NCI-H1436 (cell line): ENCODE results near the gene PKN3.

Experiments used
- DNase-seq: peaks from one replicate; lab custom pipeline; 2025; lab: John Stamatoyannopoulos, UW

The PKN3 gene

DNA sequence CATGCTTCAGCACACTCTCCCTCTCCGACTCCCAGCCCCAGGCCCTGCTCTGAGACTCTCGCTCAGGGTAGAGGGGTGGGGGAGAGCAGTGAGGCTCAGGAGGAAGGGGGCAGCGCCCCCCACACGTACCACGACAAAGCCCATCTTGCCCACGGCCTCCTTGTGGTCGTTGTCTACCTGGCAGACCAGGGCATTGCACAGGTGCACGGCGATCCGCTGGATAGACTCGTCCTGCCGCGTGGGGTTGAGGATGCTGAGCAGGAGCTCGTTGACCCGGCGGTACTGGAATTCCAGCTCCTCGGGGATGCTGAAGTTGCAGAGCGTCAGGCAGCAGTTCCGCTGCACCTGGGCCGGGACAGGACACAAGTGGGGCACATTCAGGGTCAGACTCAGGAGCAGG, 40.1 kb downstream of the PKN3 start:
- DNase-seq = no peak

DNA sequence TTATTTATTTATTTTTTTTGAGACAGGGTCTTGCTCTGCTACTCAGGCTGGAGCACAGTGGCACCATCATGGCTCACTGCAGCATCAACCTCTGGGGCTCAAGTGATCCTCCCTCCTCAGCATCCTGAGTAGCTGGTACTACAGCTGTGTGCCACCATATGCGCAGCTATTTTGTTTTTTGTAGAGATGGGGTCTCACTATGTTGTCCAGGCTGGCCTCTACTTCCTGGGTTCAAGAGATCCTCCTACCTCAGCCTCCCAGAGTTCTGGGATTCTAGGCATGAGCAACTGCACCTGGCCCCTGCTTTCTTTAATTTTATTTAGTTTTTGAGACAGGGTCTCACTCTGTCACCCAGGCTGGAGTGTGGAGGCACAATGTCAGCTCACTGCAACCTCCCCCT, 41.1 kb downstream of the PKN3 start:
- DNase-seq = no peak

DNA sequence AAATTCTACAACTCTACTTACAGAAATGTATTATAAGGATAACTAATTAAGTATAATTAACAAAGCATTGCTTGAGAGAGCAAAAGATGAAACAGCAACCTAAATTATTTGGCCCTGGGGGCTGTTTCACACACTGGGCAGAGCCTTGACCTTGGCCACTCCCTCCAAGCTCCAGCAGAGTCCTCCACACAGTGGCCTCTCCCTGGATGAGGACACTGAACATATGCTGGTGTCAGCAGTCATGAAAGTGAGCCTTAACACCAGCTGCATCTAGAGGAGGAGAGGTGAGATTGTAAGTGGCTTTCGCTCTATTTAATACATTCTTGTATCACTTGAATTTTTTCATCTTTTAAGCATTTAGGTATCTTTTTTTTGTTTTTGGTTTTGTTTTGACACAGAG, 44.9 kb downstream of the PKN3 start:
- no peak for DNase-seq

DNA sequence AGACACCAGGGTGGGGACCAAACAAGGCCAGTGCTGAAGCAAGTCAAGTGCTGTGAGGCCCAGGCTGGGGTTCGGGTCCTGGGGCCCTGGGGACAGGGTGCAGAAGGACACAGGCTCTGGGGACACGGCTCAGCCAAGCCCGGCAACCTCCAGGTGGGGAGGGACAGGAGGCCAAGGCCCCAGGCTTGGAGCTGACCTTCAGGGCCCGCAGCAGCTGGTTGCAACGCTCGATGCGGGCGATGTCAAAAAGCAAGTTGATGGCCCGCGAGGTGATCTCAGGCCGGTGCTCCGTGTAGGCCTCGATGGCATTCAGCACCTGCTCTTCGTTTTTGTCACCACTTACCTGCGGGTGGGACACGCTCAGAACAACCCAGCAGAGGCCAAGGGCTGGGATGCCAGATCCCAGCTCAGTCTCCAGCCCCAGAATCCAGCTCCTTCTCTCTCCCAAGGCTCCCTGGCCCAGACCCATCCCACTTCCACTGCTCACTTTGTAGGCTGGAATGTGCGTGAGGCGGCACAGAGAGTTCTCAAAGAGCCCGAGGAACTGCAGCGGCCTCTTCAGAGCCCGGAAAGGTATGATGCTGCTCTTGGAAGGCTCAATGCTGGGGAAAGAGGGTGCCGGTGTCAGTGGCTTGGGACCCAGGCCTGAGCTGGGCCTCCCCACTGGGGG, 48.8 kb downstream of the PKN3 start:
- no peak for DNase-seq

DNA sequence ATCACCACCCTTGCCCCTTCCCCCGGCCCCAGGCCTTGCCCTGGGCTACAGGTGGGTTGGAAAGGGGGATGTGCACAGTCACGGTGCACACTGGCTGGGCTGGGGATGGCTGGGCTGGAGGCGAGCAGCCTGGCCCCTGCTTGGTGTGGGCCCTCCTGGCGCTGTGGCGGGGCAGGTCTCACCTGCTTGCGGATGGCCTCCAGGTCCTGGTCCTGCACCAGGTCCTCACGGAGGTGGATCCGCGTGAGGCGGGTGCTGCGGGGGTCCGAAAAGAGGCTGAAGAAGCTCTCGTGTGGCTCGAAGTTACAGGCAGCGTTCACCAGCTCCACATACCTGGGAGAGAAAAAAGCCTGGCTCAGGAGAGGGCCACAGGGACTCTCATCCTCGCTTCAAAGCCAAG, 51.3 kb downstream of the PKN3 start:
- no peak for DNase-seq

DNA sequence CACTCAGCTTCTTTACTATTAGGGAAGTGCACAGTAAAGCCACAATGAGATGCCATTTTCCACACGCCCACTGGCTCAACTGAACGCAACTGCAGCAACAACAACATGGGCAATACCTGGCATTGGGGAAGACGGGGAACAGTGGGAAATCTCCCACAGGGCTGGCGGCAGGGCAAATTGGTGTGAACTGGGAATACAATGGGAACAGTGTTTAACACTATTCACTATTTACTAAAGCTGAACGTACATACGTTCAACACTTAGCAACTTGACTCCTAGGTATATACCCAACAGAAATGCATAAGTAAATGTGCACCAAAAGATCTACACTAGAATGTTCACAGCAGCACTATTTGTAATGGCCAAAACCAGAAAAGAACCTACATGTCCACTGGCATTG, 55.3 kb downstream of the PKN3 start:
- DNase-seq = no peak

DNA sequence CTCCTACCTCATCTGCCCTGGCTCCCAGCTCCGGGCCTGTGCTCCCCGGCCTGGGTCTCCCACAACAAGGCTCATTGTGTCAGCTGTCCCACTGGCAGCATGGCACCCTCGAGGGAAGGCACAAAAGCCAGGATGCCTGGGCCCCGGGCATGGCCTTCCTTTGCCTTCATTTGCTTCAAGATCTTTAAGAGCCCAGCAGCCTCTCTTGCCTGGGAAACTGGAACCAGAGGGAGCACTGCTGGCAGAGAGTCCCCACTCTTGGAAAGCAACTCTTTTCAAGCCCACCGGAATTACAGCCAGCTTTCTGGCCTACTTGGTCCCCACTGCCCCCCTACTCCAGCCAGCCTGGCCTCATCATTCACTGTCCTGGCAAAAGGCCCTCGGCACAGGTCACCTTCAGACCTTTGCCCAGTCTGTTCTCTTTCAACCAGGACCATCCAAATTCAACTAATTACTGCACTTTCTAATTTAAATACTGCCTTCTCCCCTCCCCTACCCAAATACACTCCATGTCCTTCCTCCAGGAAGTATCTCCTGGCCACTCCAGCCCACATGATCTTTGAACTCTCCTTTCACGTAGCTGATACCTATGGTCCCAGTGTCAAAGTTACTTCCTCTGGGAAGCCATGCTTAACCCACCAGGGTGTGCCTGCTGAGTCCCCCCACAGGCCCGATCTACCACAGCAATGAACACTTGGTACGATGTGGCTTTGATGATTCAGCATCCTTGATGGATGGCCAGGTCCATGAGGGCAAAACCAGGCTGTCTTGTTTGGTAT, 60.6 kb downstream of the PKN3 start:
- DNase-seq = no peak

DNA sequence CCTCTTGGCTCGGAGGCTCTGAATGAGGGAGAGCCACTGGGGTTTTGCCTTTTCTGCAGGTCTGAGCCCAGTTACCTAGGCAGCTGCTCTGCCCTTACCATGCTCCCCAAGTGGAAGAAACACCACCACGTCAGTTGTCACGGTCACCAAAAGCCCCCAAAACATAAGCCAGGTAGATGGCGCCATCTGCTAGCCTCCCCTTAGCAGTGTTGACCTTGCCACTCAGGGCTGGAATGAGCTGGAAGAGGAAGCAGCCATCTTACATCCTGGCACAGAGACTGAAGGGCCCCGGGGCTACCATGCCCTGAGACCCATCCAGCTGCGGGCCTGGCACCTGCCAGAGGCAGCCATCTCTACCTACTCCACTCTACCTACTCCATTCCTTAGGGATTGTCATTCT, 62.1 kb downstream of the PKN3 start:
- no peak for DNase-seq

DNA sequence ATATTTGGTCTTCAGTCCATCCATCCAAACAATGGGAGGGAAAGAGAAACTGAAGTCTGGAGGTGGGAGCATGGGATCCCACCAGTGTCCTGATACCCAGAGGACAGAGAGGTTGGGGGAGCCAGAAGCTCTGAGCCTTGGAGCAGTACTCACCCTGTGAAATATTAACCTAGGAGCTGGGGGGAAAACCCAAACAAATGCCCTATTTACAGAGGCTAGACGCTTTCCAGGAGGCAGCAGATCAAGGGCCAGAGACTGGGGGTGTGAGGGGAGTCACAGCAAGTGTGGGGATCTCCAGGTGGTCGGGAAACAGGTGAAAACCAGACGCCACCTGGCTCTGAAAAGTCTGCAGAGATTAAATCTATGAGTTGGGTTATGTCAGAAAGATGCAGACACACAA, 63.2 kb downstream of the PKN3 start:
- DNase-seq = no peak

DNA sequence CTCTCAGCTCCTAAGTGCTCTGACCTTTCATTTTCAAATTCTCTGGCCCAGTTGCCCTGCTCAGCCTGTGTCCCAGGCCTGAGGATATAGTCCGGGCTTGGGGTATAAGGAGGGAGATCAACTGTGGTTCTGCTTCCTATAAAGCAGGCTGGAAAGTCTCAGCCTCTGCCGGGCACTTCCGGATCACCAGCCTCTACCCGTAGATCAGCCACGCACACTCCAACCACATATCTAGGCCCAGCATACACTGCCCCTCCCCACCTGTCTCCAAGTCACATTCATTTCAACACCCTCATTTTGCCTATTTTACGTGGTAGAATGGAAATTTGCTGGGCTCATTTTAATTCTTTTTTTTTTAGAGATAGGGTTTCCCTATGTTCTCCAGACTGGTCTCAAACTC, 66.3 kb downstream of the PKN3 start:
- DNase-seq = no peak
